Upper lobe of left lung (tissue), 4 donors: Measurements from ENCODE around the gene DSPP.

ENCODE experiments used
- CTCF ChIP-seq, 6 experiments: fragments of 450-650 bp in 4 of 6; fragments of 200-600 bp in 2 of 6; sonication (generic) in 2 of 6; IDR thresholded peaks; one replicate each; pipeline ENCODE4 v1.5.1; 2016 to 2019; ENCODE audit warnings: antibody characterized with exemption in 6 of 6
- EP300 ChIP-seq, 4 donors: sonication (generic); formaldehyde crosslinking; IDR thresholded peaks; one replicate each; pipeline ENCODE4 v1.5.1; 2017; ENCODE audit warnings: antibody characterized with exemption in 4 of 4, control low read depth in 2 of 4
- POLR2A ChIP-seq, 4 donors: fragments of 450-650 bp; IDR thresholded peaks; one replicate each; pipeline ENCODE4 v1.5.1; 2016 to 2017; ENCODE audit warnings: antibody characterized with exemption in 4 of 4, mild to moderate bottlenecking in 2 of 4
- POLR2AphosphoS5 ChIP-seq, 2 donors: sonication (generic); formaldehyde crosslinking; IDR thresholded peaks; one replicate each; pipeline ENCODE4 v1.5.1; 2017; ENCODE audit warnings: antibody characterized with exemption in 2 of 2

- TF ChIP-seq POLR2A (IDR thresholded peaks at IDR 0.05) (no peak), CTCF (IDR thresholded peaks at IDR 0.05) (no peak), POLR2AphosphoS5 (IDR thresholded peaks at IDR 0.05) (no peak), EP300 (IDR thresholded peaks at IDR 0.05) (no peak)
These were observed 7.9 kb downstream of the DSPP start for GRCh38 chr4:87616268-87616667.
